ENCODE data around the gene BIN1. TPM values are rescaled to one million over a fixed set of nuclear protein-coding genes. Genes with fewer than 3 reads are reported as not detected.

BIN1 gene
- total and polyA plus RNA-seq, 2 of the 4 experiments (the other 2 are of a cell fraction) = 18.1 to 25.7 TPM

DNA sequence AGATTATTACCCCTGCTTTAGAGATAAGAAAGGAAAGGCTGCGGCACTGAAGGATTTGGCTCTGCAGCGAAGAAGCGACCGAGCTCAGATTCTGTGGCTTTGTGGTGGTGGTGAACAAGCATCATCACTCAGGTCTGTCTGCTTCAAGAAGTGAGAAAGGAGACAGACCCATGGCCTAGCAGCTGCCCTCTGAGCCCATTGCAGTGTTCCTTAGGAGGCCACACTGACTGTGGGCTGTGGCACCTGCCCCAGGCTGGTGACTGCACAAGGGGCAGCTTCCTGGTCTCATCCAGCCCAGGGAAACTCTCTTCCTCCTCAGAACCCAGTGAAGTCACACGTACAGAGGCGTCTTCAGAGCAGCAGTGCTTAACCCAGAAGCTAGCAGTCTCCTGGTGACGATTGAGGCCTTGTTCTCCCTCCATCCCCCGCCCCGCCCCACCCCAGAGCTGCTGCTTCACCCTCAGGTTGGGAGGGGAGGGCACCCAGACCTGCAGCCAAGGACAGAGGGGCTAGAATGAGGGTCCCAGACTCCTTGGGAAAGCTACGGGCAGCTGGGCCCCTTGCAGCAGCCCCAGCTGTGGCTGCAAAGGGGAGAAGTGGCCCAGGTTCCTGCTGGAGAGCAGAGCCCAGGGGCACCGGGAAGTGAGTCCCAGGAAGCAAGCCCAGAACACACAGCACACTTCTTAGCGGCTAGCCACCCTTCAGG, 22.2 kb downstream of the BIN1 start (continued):
- TF ChIP-seq CEBPB (IDR thresholded peaks at IDR 0.05; ENCODE audit: low read depth, low read length) (no peak), BHLHE40 (IDR thresholded peaks at IDR 0.05; ENCODE audit: low read depth, low read length) (no peak)

DNA sequence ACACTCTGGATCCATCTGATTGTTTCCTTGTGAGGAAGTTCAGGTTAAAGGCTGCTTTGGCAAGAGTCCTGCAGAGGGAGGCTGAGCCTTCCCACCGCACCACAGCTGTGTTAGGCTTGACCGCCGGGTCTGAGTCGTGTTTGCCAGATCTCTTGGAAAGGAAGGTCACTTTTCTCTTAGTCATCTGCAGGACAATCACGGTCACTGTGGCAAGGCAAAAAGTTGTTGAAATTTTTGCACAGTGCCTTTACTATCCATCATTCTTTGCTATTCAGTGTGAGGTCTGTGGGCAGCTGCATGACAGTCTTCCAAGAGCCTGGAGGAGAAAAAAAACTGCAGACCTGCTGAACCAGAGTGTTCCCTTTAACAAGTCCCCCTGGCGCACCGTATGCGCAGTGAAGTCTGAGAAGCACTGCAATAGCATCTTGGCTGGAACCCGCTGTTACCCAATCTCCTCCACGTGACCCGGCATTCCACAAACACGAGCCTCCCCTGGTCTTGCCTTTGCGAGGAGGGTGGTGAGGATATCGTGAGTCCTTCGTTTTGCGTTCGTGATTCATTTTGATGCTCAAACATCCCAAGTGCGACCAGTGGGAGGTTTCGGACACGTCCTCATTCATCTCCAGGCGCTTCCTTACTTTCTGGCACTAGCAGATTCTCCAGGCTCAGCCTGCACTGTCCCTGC, 23.0 kb downstream of the BIN1 start:
- H4K5ac ChIP-seq (ENCODE audit: low read depth, low read length) = peak overlapping the region; percentile 14
- H3K27ac ChIP-seq (ENCODE audit: insufficient read depth, low read length) = peak overlapping the region; percentile 88
- peaks cover 63% of the 10 kb centered on the region for H3K4me1 ChIP-seq (ENCODE audit: control insufficient read depth, insufficient read depth, low read length)
- 9% methylated on average over 6 of the region's 21 CpGs; no CpG with 5 or more reads in 1 of the 2 experiments for WGBS, 2 experiments (ENCODE audit: extremely low coverage in 2 of 2, insufficient read length in 1 of 2)
- H3K23ac ChIP-seq (ENCODE audit: low read depth, low read length) = peak overlapping the region; percentile 78
- H2BK120ac ChIP-seq (ENCODE audit: low read depth, low read length) = peak overlapping the region; percentile 81
- H4K8ac ChIP-seq (ENCODE audit: low read depth in 2 of 2, low read length in 2 of 2) = peak overlapping the region; percentile 54 to 67; a peak in 3 of 4 replicates
- peaks cover 35% of the 10 kb centered on the region; the same call in 1 of the 2 replicates for H4K20me1 ChIP-seq (ENCODE audit: insufficient read depth, low read length)
- peak; percentile 53 for ATAC-seq (ENCODE audit: low read depth)
- peak overlapping the region; percentile 70; the same call in 1 of the 2 replicates for H2BK20ac ChIP-seq (ENCODE audit: low read depth, low read length)
- ChIA-PET CTCF (interaction anchor here (0.5 to 1.7 kb wide), 2 partner anchors 16 to 19 kb away, joined by 4 to 7 read pairs; no protein-coding TSS in a partner anchor), POLR2A (ENCODE audit: unreplicated experiment) (no interaction called here)
- H2AFZ ChIP-seq (replicated peaks; ENCODE audit: low read length, poor library complexity) = peak overlapping the region; percentile 53
- no peaks in the 10 kb centered on the region for H3K27me3 ChIP-seq (ENCODE audit: control insufficient read depth, insufficient read depth, low read length)
- H3K36me3 ChIP-seq (ENCODE audit: control insufficient read depth, insufficient read depth, low read length) = no peaks in the 10 kb centered on the region
- DNase-seq = peak; percentile 98
- H3K4me3 ChIP-seq (ENCODE audit: insufficient read depth, low read depth, low read length) = no peak overlapping the region
- in situ Hi-C loops (cut with MboI; ENCODE audit: low sequenced_read_pairs) = no loop called here
- dilution Hi-C loops (cut with HindIII; ENCODE audit: low sequenced_read_pairs, unreplicated experiment) = no loop called here
- peak overlapping the region; percentile 40 for H3K9ac ChIP-seq (ENCODE audit: low read depth, low read length)
- peaks cover 16 to 77% of the 10 kb centered on the region in 2 experiments; a peak in 3 of 4 replicates for H3K79me1 ChIP-seq (ENCODE audit: low read depth in 1 of 2, low read length in 2 of 2)
- peak overlapping the region; percentile 89 for H4K91ac ChIP-seq (ENCODE audit: insufficient read depth, low read depth, low read length)
- BruUV-seq (replicated peaks) = no TSS peak
- H3K9me3 ChIP-seq (ENCODE audit: control insufficient read depth, insufficient read depth, low read length) = no peaks in the 10 kb centered on the region
- intact Hi-C loops (cut with micrococcal nuclease) = loop anchor here (1.0 to 5.0 kb wide), 3 partner anchors 23 to 208 kb away; partner anchors contain the start of genes BIN1 and ERCC3
- peak overlapping the region; percentile 63 for H3K4me2 ChIP-seq (ENCODE audit: low read depth, low read length)
- peak overlapping the region; percentile 65 for H3K18ac ChIP-seq (ENCODE audit: low read depth, low read length)
- H2AK9ac ChIP-seq (replicated peaks; ENCODE audit: low read depth, low read length, poor library complexity) = peak overlapping the region; percentile 11
- peaks cover 22% of the 10 kb centered on the region for H3K9me1 ChIP-seq (ENCODE audit: insufficient read depth, low read length)
- peak overlapping the region; percentile 76 for H2BK5ac ChIP-seq (ENCODE audit: low read depth, low read length, poor library complexity, severe bottlenecking)
- peak overlapping the region; percentile 97 for H2AK5ac ChIP-seq (ENCODE audit: low read depth, low read length)
- H3K4ac ChIP-seq (ENCODE audit: low read depth, low read length) = peak overlapping the region; percentile 82
- H3K56ac ChIP-seq (ENCODE audit: extremely low read depth, insufficient read depth, low read length) = peak overlapping the region; percentile 32; the same call in 1 of the 2 replicates
- H2BK15ac ChIP-seq (ENCODE audit: low read depth, low read length) = peak overlapping the region; percentile 33; the same call in 2 of the 3 replicates
- H3K14ac ChIP-seq (replicated peaks; ENCODE audit: low read depth, low read length) = peak overlapping the region; percentile 59
- TF ChIP-seq NFE2L2 (IDR thresholded peaks at IDR 0.05; ENCODE audit: low read depth, low read length) (no peak; the same call in 1 of the 2 replicates), USF2 (IDR thresholded peaks at IDR 0.05; ENCODE audit: low read depth, low read length) (peak; percentile 99), RAD21 (IDR thresholded peaks at IDR 0.05; ENCODE audit: low read length) (peak; percentile 40; the same call in 1 of the 2 replicates), CHD1 (IDR thresholded peaks at IDR 0.05; ENCODE audit: low read depth, low read length) (no peak), RCOR1 (IDR thresholded peaks at IDR 0.05; ENCODE audit: insufficient replicate concordance, low read length) (peak; percentile 31), CEBPB (IDR thresholded peaks at IDR 0.05; ENCODE audit: low read depth, low read length) (peak; percentile 99), POLR2A (IDR thresholded peaks at IDR 0.05; ENCODE audit: low read depth, low read length) (peak; percentile 50; the same call in 1 of the 2 replicates), MAZ (IDR thresholded peaks at IDR 0.05; ENCODE audit: borderline replicate concordance, low read depth, low read length) (0 out of 2 replicates have a peak, but pooled peaks have one; percentile 10)
- TF ChIP-seq, protein P1, sequence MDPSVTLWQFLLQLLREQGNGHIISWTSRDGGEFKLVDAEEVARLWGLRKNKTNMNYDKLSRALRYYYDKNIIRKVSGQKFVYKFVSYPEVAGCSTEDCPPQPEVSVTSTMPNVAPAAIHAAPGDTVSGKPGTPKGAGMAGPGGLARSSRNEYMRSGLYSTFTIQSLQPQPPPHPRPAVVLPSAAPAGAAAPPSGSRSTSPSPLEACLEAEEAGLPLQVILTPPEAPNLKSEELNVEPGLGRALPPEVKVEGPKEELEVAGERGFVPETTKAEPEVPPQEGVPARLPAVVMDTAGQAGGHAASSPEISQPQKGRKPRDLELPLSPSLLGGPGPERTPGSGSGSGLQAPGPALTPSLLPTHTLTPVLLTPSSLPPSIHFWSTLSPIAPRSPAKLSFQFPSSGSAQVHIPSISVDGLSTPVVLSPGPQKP (IDR thresholded peaks at IDR 0.05; ENCODE audit: borderline replicate concordance, low read depth, low read length) = no peak

Data from IMR-90 (cell line).